GM12878 (cell line): ENCODE measurements around the gene ERC2. TPM values are rescaled to one million over a fixed set of nuclear protein-coding genes. Genes with fewer than 3 reads are reported as not detected.

Source experiments
- ATAC-seq: fragments of 200-7000 bp; cut with Tn5 transposase; 3 replicates; pipeline ENCODE4 v1.9.1; 2020; ENCODE audit warnings: mild to moderate bottlenecking, moderate library complexity
- BruUV-seq: library from RNA; stranded (reverse); fragments of 400-500 nt; replicated peaks from 2 replicates; lab custom pipeline; 2021; lab: Mats Ljungman, UMichigan
- CTCF ChIA-PET: fragments of 300-600 bp; sonication (Branson Sonifier 250); formaldehyde crosslinking; extraction: SDS; loops from one replicate; lab custom pipeline; 2021; ENCODE audit warnings: inconsistent platforms; lab: Yijun Ruan, JAX
- POLR2A ChIA-PET: fragments of 350-600 bp; formaldehyde crosslinking; extraction: SDS; loops from one replicate; lab custom pipeline; 2021; ENCODE audit warnings: inconsistent platforms; lab: Charles Lee
- RAD21 ChIA-PET: fragments of 300-600 bp; sonication (Branson Sonifier 250); formaldehyde crosslinking; loops from one replicate; lab custom pipeline; 2023; ENCODE audit warnings: antibody characterized with exemption; ENCODE audit not compliant: unreplicated experiment; lab: Charles Lee
- SMC1A ChIA-PET: fragments of 300-600 bp; sonication (Branson Sonifier 250); formaldehyde crosslinking; loops from one replicate; lab custom pipeline; 2023; ENCODE audit not compliant: unreplicated experiment, uncharacterized antibody; lab: Charles Lee
- DNase-seq: peaks from one replicate; pipeline ENCODE4 v3.0.0-alpha.2; 2011; ENCODE audit warnings: low read depth, low spot score
- FAIRE-seq: peaks from 3 replicates; lab custom pipeline; 2011; peaks lifted over from hg19 to GRCh38; lab: Jason Lieb, UNC
- H2AFZ ChIP-seq: 2 replicates; pipeline ENCODE4 v1.6.0; 2011; ENCODE audit warnings: low read depth, low read length, control low read depth; ENCODE audit not compliant: control insufficient read depth
- H3K27ac ChIP-seq: 2 replicates; pipeline ENCODE4 v1.5.1; 2011; ENCODE audit warnings: control low read depth; ENCODE audit not compliant: control insufficient read depth, insufficient read depth
- H3K27me3 ChIP-seq, 2 experiments: replicated peaks in 1 of 2; 2 replicates each; pipeline versions ENCODE4 v1.6.0 to v1.6.1; 2011; ENCODE audit warnings: low read length in 1 of 2; ENCODE audit not compliant: control insufficient read depth in 2 of 2, insufficient read depth in 2 of 2
- H3K36me3 ChIP-seq, 2 experiments: 2 replicates each; pipeline ENCODE4 v1.5.1; 2011; ENCODE audit warnings: low read length in 1 of 2; ENCODE audit not compliant: control insufficient read depth in 2 of 2, insufficient read depth in 2 of 2
- H3K4me1 ChIP-seq: 2 replicates; pipeline ENCODE4 v1.6.1; 2011; ENCODE audit warnings: mild to moderate bottlenecking, low read length, moderate library complexity, mixed read lengths; ENCODE audit not compliant: control insufficient read depth, insufficient read depth
- H3K4me2 ChIP-seq: 2 replicates; pipeline ENCODE4 v1.6.0; 2011; ENCODE audit warnings: control low read depth; ENCODE audit not compliant: control insufficient read depth, insufficient read depth
- H3K4me3 ChIP-seq: fragments of 200-600 bp; sonication (generic); 2 replicates; pipeline ENCODE4 v1.5.1; 2016
- H3K79me2 ChIP-seq: 2 replicates; pipeline ENCODE4 v1.6.0; 2011; ENCODE audit warnings: low read length; ENCODE audit not compliant: control insufficient read depth, insufficient read depth
- H3K9ac ChIP-seq: 2 replicates; pipeline ENCODE4 v1.8.0; 2011; ENCODE audit warnings: low read length, control low read depth, mixed read lengths; ENCODE audit not compliant: control insufficient read depth, insufficient read depth
- H3K9me3 ChIP-seq: replicated peaks from 3 replicates; pipeline ENCODE4 v1.5.1; 2011; ENCODE audit warnings: mild to moderate bottlenecking, low read length; ENCODE audit not compliant: control insufficient read depth, insufficient read depth
- H4K20me1 ChIP-seq: 2 replicates; pipeline ENCODE4 v1.6.0; 2011; ENCODE audit not compliant: control insufficient read depth, insufficient read depth
- BMI1 ChIP-seq: fragments of 450-650 bp; IDR thresholded peaks from 2 replicates; pipeline ENCODE4 v1.6.1; 2016; ENCODE audit warnings: mild to moderate bottlenecking, moderate library complexity, borderline replicate concordance
- CHD4 ChIP-seq: fragments of 200-600 bp; sonication (generic); IDR thresholded peaks from 2 replicates; pipeline ENCODE4 v1.6.1; 2016; ENCODE audit warnings: mild to moderate bottlenecking
- CREB1 ChIP-seq: IDR thresholded peaks from 2 replicates; pipeline ENCODE4 v1.6.1; 2012; ENCODE audit warnings: low read depth, mild to moderate bottlenecking, inconsistent platforms
- FOXM1 ChIP-seq: IDR thresholded peaks from 2 replicates; pipeline ENCODE4 v1.6.1; 2012; ENCODE audit warnings: low read depth, mild to moderate bottlenecking, inconsistent platforms, low read length, moderate library complexity
- GABPA ChIP-seq: IDR thresholded peaks from 2 replicates; pipeline ENCODE4 v1.6.1; 2014; ENCODE audit warnings: antibody characterized with exemption, low read depth, mild to moderate bottlenecking, inconsistent platforms
- HDGF ChIP-seq: fragments of 450-650 bp; IDR thresholded peaks from 2 replicates; pipeline ENCODE4 v1.6.1; 2016; ENCODE audit warnings: antibody characterized with exemption
- IRF4 ChIP-seq: IDR thresholded peaks from 2 replicates; pipeline ENCODE4 v1.6.1; 2011; ENCODE audit warnings: low read depth, low read length
- NBN ChIP-seq: fragments of 450-650 bp; IDR thresholded peaks from 2 replicates; pipeline ENCODE4 v1.6.1; 2016
- NFYA ChIP-seq: IDR thresholded peaks from 2 replicates; pipeline ENCODE4 v1.6.1; 2011; ENCODE audit warnings: low read depth, mild to moderate bottlenecking, low read length, improper control_type of control experiment, borderline replicate concordance
- NRF1 ChIP-seq: conservative IDR thresholded peaks from 2 replicates; pipeline ENCODE4 v1.6.1; 2011; ENCODE audit warnings: mild to moderate bottlenecking, low read depth, low read length, improper control_type of control experiment
- RAD21 ChIP-seq: IDR thresholded peaks from 2 replicates; pipeline ENCODE4 v1.6.1; 2011; ENCODE audit warnings: mild to moderate bottlenecking, low read depth, low read length, moderate library complexity; ENCODE audit not compliant: insufficient read depth
- TCF12 ChIP-seq: IDR thresholded peaks from 2 replicates; pipeline ENCODE4 v1.6.1; 2011; ENCODE audit warnings: low read depth, mild to moderate bottlenecking, low read length
- ZBTB11 ChIP-seq: fragments of 450-650 bp; formaldehyde crosslinking; IDR thresholded peaks from 2 replicates; pipeline ENCODE4 v1.5.0; 2022; ENCODE audit warnings: mild to moderate bottlenecking, missing genetic modification characterization
- ZBTB4 ChIP-seq: fragments of 450-650 bp; formaldehyde crosslinking; IDR thresholded peaks from 2 replicates; pipeline ENCODE4 v1.4.0; 2022; ENCODE audit warnings: mild to moderate bottlenecking, moderate library complexity
- ZNF592 ChIP-seq: fragments of 450-650 bp; IDR thresholded peaks from 2 replicates; pipeline ENCODE4 v1.6.1; 2017; ENCODE audit warnings: mild to moderate bottlenecking, moderate library complexity
- ZZZ3 ChIP-seq: IDR thresholded peaks from 2 replicates; pipeline ENCODE4 v1.6.1; 2011; ENCODE audit warnings: low read depth; ENCODE audit not compliant: control insufficient read depth, insufficient read length
- WGBS: methylation state at CpG from one replicate; pipeline ENCODE4 v1.1.6; 2016; ENCODE audit warnings: low lambda C conversion rate; ENCODE audit not compliant: insufficient replicate concordance, insufficient coverage; ENCODE audit errors: missing lambda C conversion rate; 5-methylcytosine and 5-hydroxymethylcytosine counted together
- in situ Hi-C: fragments of 300-500 bp; cut with MboI; formaldehyde crosslinking; loops from 9 replicates; pipeline ENCODE4 v1.14.3; 2018; ENCODE audit warnings: mixed read lengths
- intact Hi-C: fragments of 100-400 bp; cut with micrococcal nuclease; formaldehyde crosslinking; loops from one replicate; pipeline ENCODE4 v1.14.2; 2022; ENCODE audit not compliant: unreplicated experiment
- polyA plus RNA-seq, 11 experiments: library from polyadenylated mRNA; depleted of rRNA in 4 of 11; unstranded in 6 of 11; stranded (reverse) in 5 of 11; fragments of >200 nt; fragmentation: Nextera tagmentation in 4 of 11; fragmentation: Illumina TruSeq in 1 of 11; extraction: Ambion mirVana in 4 of 11; extraction: Trizol in 1 of 11; gene quantifications; 1 replicate in 1 of 11; 2 replicates in 10 of 11; pipeline versions ENCODE4 v1.2.1 to v1.2.3, GENCODE V29; 2011 to 2016; ENCODE audit warnings: inconsistent platforms in 2 of 11, missing spikeins in 2 of 11, low read depth in 1 of 11
- total RNA-seq, 4 experiments: library from RNA; depleted of rRNA in 3 of 4; stranded (reverse); fragments of >200 nt in 3 of 4; fragmentation: Illumina TruSeq in 1 of 4; extraction: Trizol in 1 of 4; gene quantifications; 2 replicates each; pipeline versions ENCODE4 v1.2.1 to v1.2.3, GENCODE V29; 2013 to 2021

The ERC2 gene
- total and polyA plus RNA-seq, 10 of the 15 experiments (the other 5 are each of a cell fraction or from before 2014, with no cell fraction given) = 0.06 to 1.4 (median 0.12) TPM; not detected in 3

GRCh38 chr3:55958605-55959004 is 509.7 kb downstream of the ERC2 start:
- H2AFZ ChIP-seq = no peak overlapping the region
- no peaks in the 10 kb centered on the region for H3K36me3 ChIP-seq
- H3K4me1 ChIP-seq = no peaks in the 10 kb centered on the region
- SMC1A ChIA-PET = interaction anchor here (1.4 kb wide), 1 partner anchor 21 kb away, joined by 3 read pairs; no protein-coding TSS in a partner anchor
- in situ Hi-C loops (no loop called here), intact Hi-C loops (no loop called here)
- 24% methylated on average over 8 of the region's 8 CpGs for WGBS
- no peak overlapping the region for H3K9ac ChIP-seq
- H3K4me2 ChIP-seq = no peak overlapping the region
- FAIRE-seq (no peak), ATAC-seq (no peak), DNase-seq (no peak)
- BruUV-seq = no TSS peak
- CTCF ChIA-PET = no interaction called here
- H3K27me3 ChIP-seq = no peaks in the 10 kb centered on the region
- H3K4me3 ChIP-seq = no peak overlapping the region
- H3K9me3 ChIP-seq = no peaks in the 10 kb centered on the region
- no peaks in the 10 kb centered on the region for H3K79me2 ChIP-seq
- H4K20me1 ChIP-seq = no peaks in the 10 kb centered on the region
- POLR2A ChIA-PET = no interaction called here
- RAD21 ChIA-PET = no interaction called here
- no peak overlapping the region for H3K27ac ChIP-seq
- TF ChIP-seq NFYA = no peak
- TF ChIP-seq ZNF592 = no peak
- TF ChIP-seq CHD4 = no peak
- no peak for TF ChIP-seq FOXM1
- no peak for TF ChIP-seq GABPA
- no peak for TF ChIP-seq ZBTB4
- TF ChIP-seq ZZZ3 = no peak
- no peak for TF ChIP-seq ZBTB11 (CRISPR knock-in tag)
- no peak for TF ChIP-seq RAD21
- no peak for TF ChIP-seq NRF1
- no peak for TF ChIP-seq NBN
- TF ChIP-seq CREB1 = no peak
- no peak for TF ChIP-seq BMI1
- no peak for TF ChIP-seq IRF4
- no peak for TF ChIP-seq HDGF
- TF ChIP-seq TCF12 = no peak
